HG03103 (cell line): ENCODE measurements around the gene CCNE1.

Source experiments
- ATAC-seq: cut with Tn5 transposase; IDR thresholded peaks from one replicate; pipeline ENCODE4 v1.9.1; 2021; ENCODE audit warnings: low read depth; ENCODE audit not compliant: unreplicated experiment

The CCNE1 gene

GRCh38 chr19:29811125-29812079 is at the start of gene CCNE1:
CCNE1 (plus strand) TSS chr19:29811991; CDS start chr19:29812556, 565 bp downstream.
- peak; percentile 71 for ATAC-seq

- no peak for ATAC-seq
These were observed 48.6 kb upstream of the CCNE1 start for GRCh38 chr19:29763196-29763595.

- no peak for ATAC-seq
These were observed 47.4 kb upstream of the CCNE1 start for GRCh38 chr19:29764361-29764760.

- no peak for ATAC-seq
These were observed 45.7 kb upstream of the CCNE1 start for GRCh38 chr19:29766100-29766499.

GRCh38 chr19:29767039-29767735 is 44.6 kb upstream of the CCNE1 start:
- no peak for ATAC-seq

- ATAC-seq: no peak
These were observed 43.6 kb upstream of the CCNE1 start for GRCh38 chr19:29768166-29768565.

GRCh38 chr19:29769997-29770396 is 41.8 kb upstream of the CCNE1 start:
- no peak for ATAC-seq

- ATAC-seq: no peak
These were observed 41.1 kb upstream of the CCNE1 start for GRCh38 chr19:29770648-29771047.

- ATAC-seq: no peak
These were observed 39.9 kb upstream of the CCNE1 start for GRCh38 chr19:29771708-29772414.

- ATAC-seq: no peak
These were observed 39.1 kb upstream of the CCNE1 start for GRCh38 chr19:29772696-29773095.

- ATAC-seq: no peak
These were observed 38.6 kb upstream of the CCNE1 start for GRCh38 chr19:29773141-29773540.

- ATAC-seq: no peak
These were observed 37.7 kb upstream of the CCNE1 start for GRCh38 chr19:29774126-29774525.

GRCh38 chr19:29777781-29778309 is 33.9 kb upstream of the CCNE1 start:
- ATAC-seq: no peak

GRCh38 chr19:29779921-29780320 is 31.9 kb upstream of the CCNE1 start:
- ATAC-seq: no peak

GRCh38 chr19:29781386-29782259 is 30.2 kb upstream of the CCNE1 start:
- ATAC-seq: no peak

- no peak for ATAC-seq
These were observed 29.6 kb upstream of the CCNE1 start for GRCh38 chr19:29782260-29782580.

- no peak for ATAC-seq
These were observed 28.1 kb upstream of the CCNE1 start for GRCh38 chr19:29783627-29784190.

- ATAC-seq: no peak
These were observed 27.1 kb upstream of the CCNE1 start for GRCh38 chr19:29784598-29785223.

GRCh38 chr19:29785360-29785759 is 26.4 kb upstream of the CCNE1 start:
- no peak for ATAC-seq
